ENCODE measurements around the gene TXNDC2. TPM values are rescaled to one million over a fixed set of nuclear protein-coding genes. Genes with fewer than 3 reads are reported as not detected.

TXNDC2 gene
- total RNA-seq, 3 donors from 2014 or later (not counting 1 experiment from before 2014, with no cell fraction given): not detected

DNA sequence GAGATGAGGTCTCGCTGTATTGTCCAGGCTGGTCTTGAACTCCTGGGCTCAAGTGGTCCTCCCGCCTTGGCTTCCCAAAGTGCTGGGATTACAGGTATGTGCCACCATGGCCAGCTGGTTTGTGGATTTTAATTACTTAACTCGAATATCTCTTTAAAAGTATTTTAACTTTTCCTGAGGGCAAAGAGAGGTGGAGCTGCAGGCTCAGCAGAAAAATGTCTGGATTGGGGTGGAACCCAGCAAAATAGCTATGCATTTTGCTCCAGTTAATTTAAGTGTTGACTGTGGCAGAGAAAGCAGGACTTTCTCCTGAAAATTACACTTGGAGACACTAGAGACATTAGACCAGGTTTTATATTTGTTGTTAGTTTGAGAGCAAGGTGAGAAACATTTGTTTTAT, 35.5 kb upstream of the TXNDC2 start:
- H3K36me3 ChIP-seq (ENCODE audit: control insufficient read depth, insufficient read depth, low read length): no peaks in the 10 kb centered on the region
- WGBS (ENCODE audit: insufficient coverage): 98% methylated on average over 3 of the region's 3 CpGs
- Mint-ChIP-seq H3K27me3 (ENCODE audit: low read depth in 2 of 2) (peaks cover 18% of the 10 kb centered on the region in 2 donors), H3K9me3 (no peaks in the 10 kb centered on the region), H3K36me3 (no peaks in the 10 kb centered on the region), H3K27ac (no peak overlapping the region), H3K4me1 (no peaks in the 10 kb centered on the region), H3K4me3 (no peak overlapping the region)
- TF ChIP-seq CTCF (IDR thresholded peaks at IDR 0.05): no peak
- H3K27ac ChIP-seq (ENCODE audit: low read length): no peak overlapping the region
- H3K9me3 ChIP-seq (ENCODE audit: control insufficient read depth, insufficient read depth, low read length): no peaks in the 10 kb centered on the region
- H3K4me1 ChIP-seq (ENCODE audit: control insufficient read depth, insufficient read depth, low read length): no peaks in the 10 kb centered on the region
- H3K27me3 ChIP-seq (ENCODE audit: control insufficient read depth, insufficient read depth, low read length): no peaks in the 10 kb centered on the region
- intact Hi-C loops (cut with micrococcal nuclease): no loop called here
- no peak for ATAC-seq
- no peak for DNase-seq
- H3K4me3 ChIP-seq (ENCODE audit: low read length): no peak overlapping the region

DNA sequence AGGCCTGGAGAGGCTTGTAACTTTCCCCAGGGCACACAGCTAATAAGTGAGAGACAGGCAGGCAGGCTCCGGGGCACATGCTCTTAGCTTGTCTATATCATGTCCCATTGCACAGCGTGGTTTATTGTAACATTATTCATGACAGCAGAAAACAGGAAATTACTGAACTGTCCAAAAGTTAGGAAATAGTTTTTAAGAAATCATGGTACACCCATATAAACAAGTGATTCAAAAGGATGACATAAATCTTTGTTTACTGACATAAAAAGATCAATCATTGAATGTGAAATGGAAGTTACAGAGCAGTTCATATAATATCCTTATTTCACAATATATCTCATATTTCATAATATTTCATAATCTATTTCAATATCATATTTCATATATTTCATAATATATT, 34.3 kb upstream of the TXNDC2 start:
- no peak for DNase-seq
- H3K27ac ChIP-seq (ENCODE audit: low read length): no peak overlapping the region
- intact Hi-C loops (cut with micrococcal nuclease): no loop called here

GRCh38 chr18:9852266-9853081, 33.3 kb upstream of the TXNDC2 start:
- Mint-ChIP-seq H3K4me1 (no peaks in the 10 kb centered on the region), H3K36me3 (no peaks in the 10 kb centered on the region), H3K27ac (no peak overlapping the region), H3K4me3 (no peak overlapping the region), H3K9me3 (no peaks in the 10 kb centered on the region), H3K27me3 (ENCODE audit: low read depth in 2 of 2) (peaks cover 18% of the 10 kb centered on the region in 2 donors)
- Histone ChIP-seq H3K4me1 (ENCODE audit: control insufficient read depth, insufficient read depth, low read length) (no peaks in the 10 kb centered on the region), H3K9me3 (ENCODE audit: control insufficient read depth, insufficient read depth, low read length) (no peaks in the 10 kb centered on the region), H3K27ac (ENCODE audit: low read length) (no peak overlapping the region), H3K36me3 (ENCODE audit: control insufficient read depth, insufficient read depth, low read length) (no peaks in the 10 kb centered on the region), H3K27me3 (ENCODE audit: control insufficient read depth, insufficient read depth, low read length) (no peaks in the 10 kb centered on the region), H3K4me3 (ENCODE audit: low read length) (no peak overlapping the region)
- TF ChIP-seq CTCF (IDR thresholded peaks at IDR 0.05): no peak
- 96% methylated on average over 4 of the region's 5 CpGs for WGBS (ENCODE audit: insufficient coverage)
- no peak for DNase-seq
- ATAC-seq: no peak
- intact Hi-C loops (cut with micrococcal nuclease): no loop called here

More for the DNA sequence above, 34.3 kb upstream of the TXNDC2 start:
- TF ChIP-seq CTCF (IDR thresholded peaks at IDR 0.05): no peak
- no peaks in the 10 kb centered on the region for H3K9me3 ChIP-seq (ENCODE audit: control insufficient read depth, insufficient read depth, low read length)
- Mint-ChIP-seq H3K27me3 (ENCODE audit: low read depth in 2 of 2) (peaks cover 18% of the 10 kb centered on the region in 2 donors), H3K4me3 (no peak overlapping the region), H3K27ac (no peak overlapping the region), H3K9me3 (no peaks in the 10 kb centered on the region), H3K4me1 (no peaks in the 10 kb centered on the region), H3K36me3 (no peaks in the 10 kb centered on the region)
- no peaks in the 10 kb centered on the region for H3K27me3 ChIP-seq (ENCODE audit: control insufficient read depth, insufficient read depth, low read length)
- H3K4me1 ChIP-seq (ENCODE audit: control insufficient read depth, insufficient read depth, low read length): no peaks in the 10 kb centered on the region
- 91% methylated on average over 2 of the region's 2 CpGs for WGBS (ENCODE audit: insufficient coverage)
- no peak overlapping the region for H3K4me3 ChIP-seq (ENCODE audit: low read length)
- H3K36me3 ChIP-seq (ENCODE audit: control insufficient read depth, insufficient read depth, low read length): no peaks in the 10 kb centered on the region
- ATAC-seq: no peak
